ENCODE measurements around the gene FCRL5. TPM values are rescaled to one million over a fixed set of nuclear protein-coding genes. Genes with fewer than 3 reads are reported as not detected.

FCRL5 gene
- total and polyA plus RNA-seq, 4 experiments from 2014 or later: 0.28 TPM; not detected in 3

DNA sequence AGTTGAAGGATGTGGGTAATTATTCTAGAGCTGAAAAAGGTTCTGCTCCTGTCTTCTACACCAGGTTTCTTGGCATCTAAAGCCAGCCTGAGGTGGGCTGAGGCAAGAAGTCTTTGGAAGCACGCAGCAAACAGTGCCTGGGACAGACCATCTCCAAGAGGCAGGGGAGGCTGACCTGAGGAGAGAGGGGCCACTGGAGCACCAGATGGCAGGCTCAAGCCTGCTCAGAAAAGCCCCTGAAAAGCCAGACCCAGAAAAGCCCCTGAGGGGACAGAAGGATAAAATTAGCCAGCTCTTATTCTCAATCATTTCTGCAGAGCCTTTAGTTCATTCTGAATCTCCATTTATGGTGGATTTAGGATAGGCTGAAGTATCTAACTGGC lies 28.5 kb upstream of the FCRL5 start:
- Histone ChIP-seq H3K9me3 (ENCODE audit: control insufficient read depth in 1 of 2, low read length in 2 of 2) (no peaks in the 10 kb centered on the region), H3K36me3 (ENCODE audit: insufficient read depth, low read length) (no peaks in the 10 kb centered on the region), H3K27me3 (ENCODE audit: insufficient read depth, low read length) (no peaks in the 10 kb centered on the region), H3K4me1 (ENCODE audit: insufficient read depth, low read length) (no peaks in the 10 kb centered on the region), H3K4me3 (ENCODE audit: low read length in 2 of 2) (no peak overlapping the region), H3K27ac (ENCODE audit: low read depth, low read length) (no peak overlapping the region)
- no peak overlapping the region for H3K27ac Mint-ChIP-seq
- no peak overlapping the region for H3K4me3 Mint-ChIP-seq
- no peaks in the 10 kb centered on the region for H3K4me1 Mint-ChIP-seq
- intact Hi-C loops (cut with micrococcal nuclease): no loop called here
- ChIA-PET POLR2A (ENCODE audit: partially characterized antibody) (interaction anchor here (1.2 kb wide), 1 partner anchor 544 kb away, joined by 3 read pairs; no protein-coding TSS in a partner anchor), CTCF (ENCODE audit: partially characterized antibody) (interaction anchor here (0.8 to 2.6 kb wide), 18 partner anchors 8 to 547 kb away, joined by 3 to 42 read pairs (median 4); partner anchors contain the start of gene FCRL4)
- H3K27me3 Mint-ChIP-seq: peaks cover 6 to 8% of the 10 kb centered on the region in 2 donors
- no peak for DNase-seq
- no peaks in the 10 kb centered on the region for H3K36me3 Mint-ChIP-seq
- H3K9me3 Mint-ChIP-seq: peaks cover 0 to 10% (median 3%) of the 10 kb centered on the region in 8 donors

DNA sequence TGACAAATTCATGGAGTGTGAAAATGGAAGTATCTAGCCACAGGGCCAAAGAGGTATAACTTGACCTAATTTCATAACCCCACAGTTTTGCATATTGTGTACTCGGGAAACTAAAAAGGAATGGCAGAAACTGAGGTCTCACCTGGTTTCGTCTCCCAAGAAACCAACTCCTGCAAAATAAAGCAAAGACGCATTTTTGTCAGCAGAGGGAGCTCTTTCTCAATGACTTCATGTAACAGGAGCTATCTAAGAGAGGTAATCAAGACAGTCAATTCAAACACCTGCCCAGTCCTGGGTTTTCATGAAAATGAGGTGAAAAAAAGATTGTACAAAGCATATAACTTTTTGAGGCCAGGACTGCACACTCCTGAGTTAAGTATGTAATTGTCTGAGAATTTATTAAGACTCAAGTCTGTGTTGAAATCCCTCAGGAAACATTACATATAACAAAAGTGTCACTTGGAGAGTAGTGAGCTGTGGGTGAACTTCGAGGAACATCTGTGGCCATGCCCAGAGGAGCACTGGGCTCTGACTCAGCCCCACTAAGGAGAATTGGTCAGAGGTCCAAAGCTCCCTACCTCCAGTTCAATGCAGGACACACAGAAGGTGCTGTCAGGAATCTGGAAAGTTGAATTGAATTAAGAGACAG lies 28.0 kb upstream of the FCRL5 start:
- no peak overlapping the region for H3K27ac Mint-ChIP-seq
- intact Hi-C loops (cut with micrococcal nuclease): no loop called here
- POLR2A ChIA-PET (ENCODE audit: partially characterized antibody): interaction anchor here (1.2 kb wide), 1 partner anchor 545 kb away, joined by 3 read pairs; no protein-coding TSS in a partner anchor

DNA sequence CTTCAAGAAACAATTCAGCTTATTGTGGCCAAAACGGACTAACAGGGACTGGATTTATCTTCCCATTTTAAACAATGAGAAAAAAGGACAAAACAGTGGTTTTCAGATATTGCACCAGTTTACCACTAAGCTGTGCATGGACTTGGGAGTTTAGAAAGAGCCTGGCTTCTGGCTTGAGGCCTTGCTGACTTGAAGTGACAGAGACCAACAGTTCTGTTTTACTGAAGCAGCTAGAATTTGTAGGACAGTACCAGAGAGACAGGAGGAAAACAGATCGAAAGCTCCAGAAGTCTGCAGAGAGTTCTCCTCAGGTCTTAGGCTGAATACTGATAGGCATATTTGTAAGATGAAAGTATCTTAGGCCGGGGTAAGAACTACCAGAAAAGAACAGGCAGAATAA lies 25.1 kb upstream of the FCRL5 start:
- ChIA-PET CTCF (ENCODE audit: partially characterized antibody) (interaction anchor here (1.2 to 2.6 kb wide), 4 partner anchors 11 to 547 kb away, joined by 3 to 13 read pairs (median 4); no protein-coding TSS in a partner anchor), POLR2A (ENCODE audit: partially characterized antibody) (no interaction called here)
- no peaks in the 10 kb centered on the region for H3K9me3 ChIP-seq (ENCODE audit: control insufficient read depth in 1 of 2, low read length in 2 of 2)
- no peak overlapping the region for H3K4me3 Mint-ChIP-seq
- H3K36me3 Mint-ChIP-seq: no peaks in the 10 kb centered on the region
- H3K27ac ChIP-seq (ENCODE audit: low read depth, low read length): no peak overlapping the region
- peaks cover 0 to 2% (median 0%) of the 10 kb centered on the region in 8 donors for H3K9me3 Mint-ChIP-seq
- H3K4me3 ChIP-seq (ENCODE audit: low read length in 2 of 2): no peak overlapping the region
- H3K4me1 ChIP-seq (ENCODE audit: insufficient read depth, low read length): no peaks in the 10 kb centered on the region
- H3K27me3 Mint-ChIP-seq: peaks cover 5 to 13% of the 10 kb centered on the region in 2 donors
- no peaks in the 10 kb centered on the region for H3K36me3 ChIP-seq (ENCODE audit: insufficient read depth, low read length)
- H3K4me1 Mint-ChIP-seq: no peaks in the 10 kb centered on the region
- H3K27ac Mint-ChIP-seq: no peak overlapping the region
- DNase-seq: no peak
- no peaks in the 10 kb centered on the region for H3K27me3 ChIP-seq (ENCODE audit: insufficient read depth, low read length)
- intact Hi-C loops (cut with micrococcal nuclease): no loop called here

More for the DNA sequence above, 28.0 kb upstream of the FCRL5 start:
- no peaks in the 10 kb centered on the region for H3K36me3 Mint-ChIP-seq
- no peaks in the 10 kb centered on the region for H3K4me1 Mint-ChIP-seq
- H3K27me3 Mint-ChIP-seq: peaks cover 7 to 8% of the 10 kb centered on the region in 2 donors
- DNase-seq: peak; percentile 21 to 32 (median 26)
- Histone ChIP-seq H3K4me1 (ENCODE audit: insufficient read depth, low read length) (no peaks in the 10 kb centered on the region), H3K9me3 (ENCODE audit: control insufficient read depth in 1 of 2, low read length in 2 of 2) (no peaks in the 10 kb centered on the region), H3K36me3 (ENCODE audit: insufficient read depth, low read length) (no peaks in the 10 kb centered on the region), H3K27me3 (ENCODE audit: insufficient read depth, low read length) (no peaks in the 10 kb centered on the region), H3K4me3 (ENCODE audit: low read length in 2 of 2) (no peak overlapping the region), H3K27ac (ENCODE audit: low read depth, low read length) (no peak overlapping the region)
- peaks cover 0 to 10% (median 3%) of the 10 kb centered on the region in 8 donors for H3K9me3 Mint-ChIP-seq
- CTCF ChIA-PET (ENCODE audit: partially characterized antibody): interaction anchor here (0.8 to 2.6 kb wide), 20 partner anchors 8 to 935 kb away, joined by 3 to 42 read pairs (median 4); partner anchors contain the start of gene FCRL4
- H3K4me3 Mint-ChIP-seq: no peak overlapping the region

DNA sequence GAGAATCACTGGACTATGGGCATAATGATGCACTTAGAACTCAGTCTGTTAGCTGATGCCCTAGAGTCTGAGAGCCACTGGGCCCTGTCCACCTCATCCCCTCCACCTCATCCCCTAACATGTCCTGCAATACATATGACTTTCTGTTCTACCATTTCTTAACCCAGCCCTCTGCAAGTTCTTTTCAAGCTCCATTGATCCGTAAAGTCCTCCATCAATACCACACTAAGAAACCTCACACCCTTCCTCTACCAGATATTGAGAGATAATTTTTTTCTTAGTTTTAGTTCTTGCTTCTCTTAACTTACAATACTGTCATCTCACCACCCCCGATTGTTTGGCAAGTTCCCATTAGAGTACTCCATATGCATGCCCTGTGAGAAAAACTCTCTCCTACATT lies 23.4 kb upstream of the FCRL5 start:
- H3K4me3 ChIP-seq (ENCODE audit: low read length in 2 of 2): no peak overlapping the region
- intact Hi-C loops (cut with micrococcal nuclease): no loop called here
- H3K4me1 ChIP-seq (ENCODE audit: insufficient read depth, low read length): no peaks in the 10 kb centered on the region
- no peak overlapping the region for H3K4me3 Mint-ChIP-seq
- POLR2A ChIA-PET (ENCODE audit: partially characterized antibody): no interaction called here
- no peak for DNase-seq
- no peaks in the 10 kb centered on the region for H3K27me3 ChIP-seq (ENCODE audit: insufficient read depth, low read length)
- H3K9me3 ChIP-seq (ENCODE audit: control insufficient read depth in 1 of 2, low read length in 2 of 2): no peaks in the 10 kb centered on the region
- H3K4me1 Mint-ChIP-seq: no peaks in the 10 kb centered on the region
- H3K27me3 Mint-ChIP-seq: peaks cover 3 to 11% of the 10 kb centered on the region in 2 donors
- H3K36me3 ChIP-seq (ENCODE audit: insufficient read depth, low read length): no peaks in the 10 kb centered on the region
- H3K27ac ChIP-seq (ENCODE audit: low read depth, low read length): no peak overlapping the region
- H3K27ac Mint-ChIP-seq: no peak overlapping the region
- no peaks in the 10 kb centered on the region for H3K9me3 Mint-ChIP-seq
- CTCF ChIA-PET (ENCODE audit: partially characterized antibody): interaction anchor here (2.6 kb wide), 1 partner anchor 13 kb away, joined by 13 read pairs; no protein-coding TSS in a partner anchor
- no peaks in the 10 kb centered on the region for H3K36me3 Mint-ChIP-seq

DNA sequence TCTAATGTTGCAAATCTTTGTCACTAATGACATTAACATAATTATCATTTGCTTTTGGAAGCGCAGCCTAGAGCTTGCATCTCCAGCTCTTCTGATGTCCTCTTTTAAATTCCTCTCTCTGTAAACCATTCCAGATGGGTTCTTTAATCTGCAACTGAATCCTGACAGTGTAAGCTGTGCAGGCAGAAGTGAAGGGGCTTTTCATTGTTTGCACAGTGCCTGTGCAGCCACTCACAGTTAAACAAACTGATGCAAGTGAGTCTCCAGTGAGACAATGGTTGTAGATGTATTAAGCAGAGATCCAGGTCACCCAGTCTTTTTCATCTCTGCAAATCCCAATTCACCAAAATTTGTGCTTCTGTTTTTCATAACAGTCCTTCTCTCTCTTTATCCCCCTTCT lies 22.5 kb upstream of the FCRL5 start:
- H3K36me3 Mint-ChIP-seq: no peaks in the 10 kb centered on the region
- no peak for DNase-seq
- H3K4me1 ChIP-seq (ENCODE audit: insufficient read depth, low read length): no peaks in the 10 kb centered on the region
- no peak overlapping the region for H3K4me3 ChIP-seq (ENCODE audit: low read length in 2 of 2)
- ChIA-PET POLR2A (ENCODE audit: partially characterized antibody) (no interaction called here), CTCF (ENCODE audit: partially characterized antibody) (no interaction called here)
- peaks cover 3 to 9% of the 10 kb centered on the region in 2 donors for H3K27me3 Mint-ChIP-seq
- no peaks in the 10 kb centered on the region for H3K27me3 ChIP-seq (ENCODE audit: insufficient read depth, low read length)
- no peak overlapping the region for H3K27ac Mint-ChIP-seq
- no peak overlapping the region for H3K4me3 Mint-ChIP-seq
- no peak overlapping the region for H3K27ac ChIP-seq (ENCODE audit: low read depth, low read length)
- no peaks in the 10 kb centered on the region for H3K36me3 ChIP-seq (ENCODE audit: insufficient read depth, low read length)
- intact Hi-C loops (cut with micrococcal nuclease): no loop called here
- no peaks in the 10 kb centered on the region for H3K4me1 Mint-ChIP-seq
- H3K9me3 Mint-ChIP-seq: no peaks in the 10 kb centered on the region
- no peaks in the 10 kb centered on the region for H3K9me3 ChIP-seq (ENCODE audit: control insufficient read depth in 1 of 2, low read length in 2 of 2)

DNA sequence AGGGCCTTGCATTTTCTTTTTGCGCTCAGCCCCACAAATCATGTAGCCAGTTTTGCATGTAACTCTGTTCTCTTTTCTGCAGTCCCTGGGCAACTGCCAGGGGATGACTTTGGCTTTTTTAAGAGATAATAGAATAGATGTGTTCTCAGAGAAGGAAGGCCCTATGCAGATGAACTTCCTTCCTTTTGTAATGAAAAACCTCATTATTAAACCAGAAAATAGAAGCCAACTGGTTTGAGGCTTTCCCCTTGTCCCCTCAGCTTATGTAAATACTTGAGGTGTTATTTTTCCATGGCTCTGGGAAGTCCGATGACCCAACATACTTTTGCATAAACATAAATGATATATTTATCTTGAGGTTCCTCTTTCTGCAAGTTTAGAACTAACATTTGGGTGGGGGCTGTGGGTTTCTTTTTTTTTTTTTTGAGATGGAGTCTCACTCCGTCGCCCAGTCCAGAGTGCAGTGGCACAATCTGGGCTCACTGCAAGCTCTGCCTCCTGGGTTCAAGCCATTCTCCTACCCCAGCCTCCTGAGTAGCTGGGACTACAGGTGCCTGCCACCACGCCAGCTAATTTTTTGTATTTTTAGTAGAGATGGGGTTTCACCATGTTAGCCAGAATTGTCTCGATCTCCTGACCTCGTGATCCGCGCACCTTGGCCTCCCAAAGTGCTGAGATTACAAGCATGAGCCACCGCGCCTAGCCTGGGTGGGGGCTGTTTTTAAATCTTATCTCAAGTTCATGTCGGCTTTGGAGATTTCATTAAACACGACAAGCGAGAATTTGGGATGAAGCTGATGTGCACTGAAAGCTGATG lies 14.4 kb upstream of the FCRL5 start:
- Histone ChIP-seq H3K4me1 (ENCODE audit: insufficient read depth, low read length) (no peaks in the 10 kb centered on the region), H3K4me3 (ENCODE audit: low read length in 2 of 2) (no peak overlapping the region), H3K27ac (ENCODE audit: low read depth, low read length) (no peak overlapping the region), H3K27me3 (ENCODE audit: insufficient read depth, low read length) (no peaks in the 10 kb centered on the region), H3K9me3 (ENCODE audit: control insufficient read depth in 1 of 2, low read length in 2 of 2) (no peaks in the 10 kb centered on the region), H3K36me3 (ENCODE audit: insufficient read depth, low read length) (no peaks in the 10 kb centered on the region)
- ChIA-PET CTCF (ENCODE audit: partially characterized antibody) (no interaction called here), POLR2A (ENCODE audit: partially characterized antibody) (no interaction called here)
- Mint-ChIP-seq H3K36me3 (no peaks in the 10 kb centered on the region), H3K9me3 (peaks cover 0 to 6% (median 0%) of the 10 kb centered on the region in 8 donors), H3K4me1 (no peaks in the 10 kb centered on the region), H3K27ac (no peak overlapping the region), H3K4me3 (no peak overlapping the region), H3K27me3 (peaks cover 14 to 22% of the 10 kb centered on the region in 2 donors)
- DNase-seq: no peak
- intact Hi-C loops (cut with micrococcal nuclease): no loop called here

DNA sequence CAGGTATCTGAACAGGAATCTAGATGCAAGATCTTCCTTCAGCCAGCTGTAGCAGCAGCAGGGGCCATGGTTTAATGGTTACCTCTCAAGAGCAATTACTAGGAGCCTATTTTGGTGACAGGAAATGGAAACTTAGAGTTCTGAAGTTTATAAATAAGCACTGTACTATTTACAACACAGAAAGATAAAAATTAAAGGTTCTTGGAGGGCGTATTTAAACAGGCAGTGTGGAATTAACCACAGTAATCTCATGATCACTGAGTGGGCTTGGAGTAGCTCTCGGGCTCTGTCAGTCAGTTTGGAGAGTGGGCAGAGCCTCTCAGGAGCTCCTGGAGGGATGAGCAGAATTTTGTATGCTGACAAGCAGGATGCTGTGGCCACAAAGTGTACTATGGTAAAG lies 10.2 kb upstream of the FCRL5 start:
- no peaks in the 10 kb centered on the region for H3K4me1 Mint-ChIP-seq
- H3K27ac Mint-ChIP-seq: no peak overlapping the region
- H3K27me3 Mint-ChIP-seq: peaks cover 9 to 20% of the 10 kb centered on the region in 2 donors
- H3K36me3 ChIP-seq (ENCODE audit: insufficient read depth, low read length): no peaks in the 10 kb centered on the region
- H3K4me1 ChIP-seq (ENCODE audit: insufficient read depth, low read length): no peaks in the 10 kb centered on the region
- no peaks in the 10 kb centered on the region for H3K9me3 ChIP-seq (ENCODE audit: control insufficient read depth in 1 of 2, low read length in 2 of 2)
- ChIA-PET CTCF (ENCODE audit: partially characterized antibody) (interaction anchor here (0.8 kb wide), 1 partner anchor 9 kb away, joined by 3 read pairs; no protein-coding TSS in a partner anchor), POLR2A (ENCODE audit: partially characterized antibody) (no interaction called here)
- no peak overlapping the region for H3K4me3 ChIP-seq (ENCODE audit: low read length in 2 of 2)
- no peaks in the 10 kb centered on the region for H3K27me3 ChIP-seq (ENCODE audit: insufficient read depth, low read length)
- intact Hi-C loops (cut with micrococcal nuclease): no loop called here
- H3K9me3 Mint-ChIP-seq: peaks cover 0 to 3% (median 0%) of the 10 kb centered on the region in 8 donors
- peak overlapping the region in 1 of 8 donors; percentile 22 for H3K4me3 Mint-ChIP-seq
- DNase-seq: no peak
- no peaks in the 10 kb centered on the region for H3K36me3 Mint-ChIP-seq
- no peak overlapping the region for H3K27ac ChIP-seq (ENCODE audit: low read depth, low read length)
